Subcutaneous adipose tissue (tissue), 4 donors: ENCODE results near the gene PAPLN. TPM values are rescaled to one million over a fixed set of nuclear protein-coding genes. Genes with fewer than 3 reads are reported as not detected.

Source experiments
- total RNA-seq, 4 donors: library from RNA; depleted of rRNA; stranded (reverse); fragments of >200 nt; gene quantifications; one replicate each; pipeline ENCODE4 v1.1.0, GENCODE V29; 2016
- TF ChIP-seq, protein P1 (sequence below): fragments of 450-650 bp; IDR thresholded peaks from one replicate; pipeline ENCODE4 v1.5.1; 2016; ENCODE audit warnings: low read depth, mild to moderate bottlenecking, control low read depth, antibody characterized with exemption, moderate library complexity

Gene PAPLN
- total RNA-seq, 4 donors from 2014 or later = 10.4 to 52.2 (median 22.4) TPM

DNA sequence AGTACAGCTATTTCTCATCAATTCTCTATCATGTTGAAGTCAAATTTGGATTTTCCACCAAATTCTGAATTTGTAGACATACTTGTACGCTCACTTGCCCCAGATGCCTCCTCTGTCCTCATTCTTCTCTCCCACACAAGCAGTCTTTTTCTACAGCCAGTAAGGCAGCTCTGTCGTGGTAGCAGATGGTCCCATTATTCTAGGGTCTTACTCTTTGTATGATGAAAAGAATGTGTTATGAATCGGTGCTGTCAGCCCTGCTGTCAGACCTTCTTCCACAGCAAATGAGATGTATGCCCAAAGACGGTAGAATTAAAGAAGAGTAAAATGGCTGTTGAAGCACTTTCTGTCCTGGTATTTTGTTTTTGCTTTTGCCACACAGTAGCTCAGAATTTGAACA lies 17.2 kb upstream of the PAPLN start:
- TF ChIP-seq, protein P1, sequence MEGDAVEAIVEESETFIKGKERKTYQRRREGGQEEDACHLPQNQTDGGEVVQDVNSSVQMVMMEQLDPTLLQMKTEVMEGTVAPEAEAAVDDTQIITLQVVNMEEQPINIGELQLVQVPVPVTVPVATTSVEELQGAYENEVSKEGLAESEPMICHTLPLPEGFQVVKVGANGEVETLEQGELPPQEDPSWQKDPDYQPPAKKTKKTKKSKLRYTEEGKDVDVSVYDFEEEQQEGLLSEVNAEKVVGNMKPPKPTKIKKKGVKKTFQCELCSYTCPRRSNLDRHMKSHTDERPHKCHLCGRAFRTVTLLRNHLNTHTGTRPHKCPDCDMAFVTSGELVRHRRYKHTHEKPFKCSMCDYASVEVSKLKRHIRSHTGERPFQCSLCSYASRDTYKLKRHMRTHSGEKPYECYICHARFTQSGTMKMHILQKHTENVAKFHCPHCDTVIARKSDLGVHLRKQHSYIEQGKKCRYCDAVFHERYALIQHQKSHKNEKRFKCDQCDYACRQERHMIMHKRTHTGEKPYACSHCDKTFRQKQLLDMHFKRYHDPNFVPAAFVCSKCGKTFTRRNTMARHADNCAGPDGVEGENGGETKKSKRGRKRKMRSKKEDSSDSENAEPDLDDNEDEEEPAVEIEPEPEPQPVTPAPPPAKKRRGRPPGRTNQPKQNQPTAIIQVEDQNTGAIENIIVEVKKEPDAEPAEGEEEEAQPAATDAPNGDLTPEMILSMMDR = no peak

DNA sequence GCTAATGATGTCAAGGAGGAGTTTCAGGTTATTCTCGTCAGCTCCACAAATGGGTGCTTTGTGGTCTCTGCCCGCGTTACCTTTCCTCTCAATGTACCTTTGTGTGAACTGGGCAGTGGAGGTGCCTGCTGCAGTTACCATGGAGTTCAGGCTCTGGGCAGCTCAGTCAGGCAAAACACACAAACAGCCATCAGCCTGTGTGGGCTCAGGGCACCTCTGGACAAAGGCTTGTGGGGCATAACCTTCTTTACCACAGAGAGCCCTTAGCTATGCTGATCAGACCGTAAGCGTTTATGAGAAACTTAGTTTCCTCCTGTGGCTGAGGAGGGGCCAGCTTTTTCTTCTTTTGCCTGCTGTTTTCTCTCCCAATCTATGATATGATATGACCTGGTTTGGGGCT lies 16.7 kb upstream of the PAPLN start:
- TF ChIP-seq, protein P1 = no peak

DNA sequence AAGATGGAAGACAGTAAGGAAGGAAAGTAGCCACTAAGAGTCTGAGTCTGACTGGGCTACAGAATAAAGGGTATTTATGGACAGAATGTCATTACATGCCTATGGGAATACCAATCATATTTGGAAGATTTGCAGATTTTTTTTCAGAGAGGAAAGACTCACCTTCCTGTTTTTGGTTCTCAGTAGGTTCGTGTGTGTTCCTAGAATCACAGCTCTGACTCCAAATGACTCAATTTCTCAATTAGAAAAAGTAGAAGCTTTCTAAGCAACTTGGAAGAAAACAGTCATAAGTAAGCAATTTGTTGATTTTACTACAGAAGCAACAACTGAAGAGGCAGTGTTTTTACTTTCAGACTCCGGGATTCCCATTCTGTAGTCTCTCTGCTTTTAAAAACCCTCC lies 15.4 kb upstream of the PAPLN start:
- TF ChIP-seq, protein P1 = no peak

DNA sequence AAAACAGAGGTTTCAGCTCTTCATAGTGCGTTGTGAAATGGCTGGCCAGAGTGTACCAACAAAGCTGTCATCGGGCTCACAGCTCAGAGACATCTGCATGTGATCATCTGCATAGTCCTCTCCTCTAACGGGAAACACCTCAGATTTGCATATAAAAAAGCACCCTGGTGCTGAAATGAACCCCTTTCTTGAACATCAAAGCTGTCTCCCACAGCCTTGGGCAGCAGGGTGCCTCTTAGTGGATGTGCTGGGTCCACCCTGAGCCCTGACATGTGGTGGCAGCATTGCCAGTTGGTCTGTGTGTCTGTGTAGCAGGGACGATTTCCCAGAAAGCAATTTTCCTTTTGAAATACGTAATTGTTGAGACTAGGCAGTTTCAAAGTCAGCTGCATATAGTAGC lies 14.3 kb upstream of the PAPLN start:
- TF ChIP-seq, protein P1 = no peak

DNA sequence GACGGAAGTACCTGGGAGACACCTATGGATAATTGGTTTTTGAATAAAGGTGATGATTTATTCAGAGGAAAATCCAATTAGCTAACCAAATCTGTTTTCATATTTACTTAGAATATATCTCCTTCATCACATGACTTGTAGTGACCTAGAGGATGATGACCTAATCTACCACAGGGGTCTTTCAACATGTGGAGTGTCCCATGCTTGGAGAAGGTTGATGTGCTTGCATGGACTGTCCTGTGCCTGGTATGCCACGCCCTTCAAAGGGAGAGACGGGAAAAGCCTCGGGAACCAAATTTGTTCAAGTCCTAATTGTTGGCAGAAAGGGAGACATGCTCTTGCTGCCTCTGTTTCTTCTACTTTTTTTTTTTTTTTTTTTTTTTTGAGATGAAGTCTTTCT lies 11.8 kb upstream of the PAPLN start:
- TF ChIP-seq, protein P1 = no peak

DNA sequence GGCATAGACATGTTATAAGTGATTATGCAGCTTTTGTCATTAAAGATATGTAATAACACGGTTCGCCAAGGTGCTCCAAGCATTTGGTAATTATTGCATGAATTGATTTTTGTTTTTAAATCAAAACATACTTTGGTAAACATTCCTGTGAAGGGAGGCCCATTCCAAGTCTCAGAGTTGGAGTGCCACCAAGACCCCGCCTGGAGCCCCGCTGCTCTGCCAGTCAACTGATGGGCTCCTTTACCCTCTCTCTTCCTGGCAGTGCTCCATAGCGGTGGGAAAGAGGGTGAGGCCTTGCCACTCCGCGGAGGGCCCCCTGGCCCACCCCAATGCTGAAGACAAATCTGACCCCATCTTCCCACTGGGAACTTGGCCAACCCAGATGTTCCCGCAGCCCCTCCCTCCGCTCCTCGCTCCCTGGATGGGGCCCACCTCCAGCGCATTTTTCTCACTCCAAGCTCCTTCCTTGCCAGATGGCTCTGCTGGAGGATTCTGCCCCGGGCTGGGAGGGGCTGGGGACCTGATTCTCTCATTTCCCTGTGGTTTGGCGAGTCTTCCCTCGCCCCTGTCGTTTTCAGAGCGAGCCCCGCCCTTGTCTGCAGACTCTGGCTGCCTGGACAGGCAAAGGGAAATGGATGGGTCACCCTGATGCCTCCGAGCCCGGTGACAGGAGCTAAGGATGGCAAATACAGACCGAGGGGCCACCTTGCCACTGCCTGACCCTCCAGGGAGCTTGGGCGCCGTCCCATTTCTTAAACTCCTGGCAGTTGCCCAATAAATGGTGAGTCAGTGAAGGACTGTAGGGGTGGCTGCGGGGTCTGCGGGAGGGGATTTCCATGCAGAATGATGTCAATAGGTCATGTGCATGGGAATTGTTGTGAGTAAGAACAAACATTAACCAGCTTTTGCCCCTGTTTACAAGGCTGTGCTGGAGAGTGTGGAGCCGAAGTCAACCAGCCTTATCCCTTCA lies 9.2 kb upstream of the PAPLN start:
- TF ChIP-seq, protein P1 = no peak

DNA sequence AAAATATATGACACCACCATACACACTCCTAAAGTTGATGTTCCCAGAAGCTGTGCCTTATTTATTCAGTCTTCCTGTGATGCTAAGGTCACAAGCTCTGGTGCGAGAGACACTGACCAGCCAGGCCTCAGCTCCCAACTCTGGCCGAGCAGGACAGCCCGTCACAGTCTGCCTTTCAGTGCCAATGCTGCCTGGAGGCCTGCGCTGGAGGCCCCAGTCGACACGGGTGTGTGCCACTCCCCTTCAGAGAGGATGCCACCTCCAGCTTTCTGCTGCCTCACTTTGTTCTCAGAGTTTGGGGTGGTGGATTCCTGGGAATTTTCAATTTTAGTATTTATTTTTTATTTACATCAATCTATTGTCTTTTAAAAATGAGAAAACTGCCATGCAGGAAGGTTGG lies 7.3 kb upstream of the PAPLN start:
- TF ChIP-seq, protein P1 = no peak
